ENCODE data around the gene SYMPK. TPM values are rescaled to one million over a fixed set of nuclear protein-coding genes. Genes with fewer than 3 reads are reported as not detected.
A peak's percentile ranks its signal among the peaks of the same experiment; 100 is the strongest.

SYMPK gene
- total RNA-seq, 1 donor from 2014 or later = 70.6 TPM

DNA sequence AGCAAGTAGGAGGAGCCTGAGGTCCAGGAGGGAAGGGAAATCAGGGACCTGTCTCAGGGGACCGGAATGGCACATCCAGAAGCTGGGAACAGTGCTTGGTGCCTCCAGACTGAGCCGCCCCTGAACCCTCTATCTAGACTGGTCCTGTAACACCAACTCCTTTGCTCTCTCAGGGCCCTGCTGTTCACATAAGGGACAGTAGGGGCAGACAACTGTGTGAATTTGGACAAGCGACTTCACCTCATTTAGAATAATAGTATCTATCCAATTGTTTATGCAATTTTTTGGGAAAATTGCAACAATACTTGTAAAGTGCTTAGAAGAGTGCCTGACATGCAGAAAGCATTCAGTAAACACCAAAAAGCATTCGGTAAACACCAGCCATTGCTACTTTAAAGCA lies 14.0 kb downstream of the SYMPK start:
- TF ChIP-seq, protein P1, sequence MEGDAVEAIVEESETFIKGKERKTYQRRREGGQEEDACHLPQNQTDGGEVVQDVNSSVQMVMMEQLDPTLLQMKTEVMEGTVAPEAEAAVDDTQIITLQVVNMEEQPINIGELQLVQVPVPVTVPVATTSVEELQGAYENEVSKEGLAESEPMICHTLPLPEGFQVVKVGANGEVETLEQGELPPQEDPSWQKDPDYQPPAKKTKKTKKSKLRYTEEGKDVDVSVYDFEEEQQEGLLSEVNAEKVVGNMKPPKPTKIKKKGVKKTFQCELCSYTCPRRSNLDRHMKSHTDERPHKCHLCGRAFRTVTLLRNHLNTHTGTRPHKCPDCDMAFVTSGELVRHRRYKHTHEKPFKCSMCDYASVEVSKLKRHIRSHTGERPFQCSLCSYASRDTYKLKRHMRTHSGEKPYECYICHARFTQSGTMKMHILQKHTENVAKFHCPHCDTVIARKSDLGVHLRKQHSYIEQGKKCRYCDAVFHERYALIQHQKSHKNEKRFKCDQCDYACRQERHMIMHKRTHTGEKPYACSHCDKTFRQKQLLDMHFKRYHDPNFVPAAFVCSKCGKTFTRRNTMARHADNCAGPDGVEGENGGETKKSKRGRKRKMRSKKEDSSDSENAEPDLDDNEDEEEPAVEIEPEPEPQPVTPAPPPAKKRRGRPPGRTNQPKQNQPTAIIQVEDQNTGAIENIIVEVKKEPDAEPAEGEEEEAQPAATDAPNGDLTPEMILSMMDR (IDR thresholded peaks at IDR 0.05) = no peak
- no peaks in the 10 kb centered on the region for H3K9me3 ChIP-seq
- intact Hi-C loops (cut with DNase I) = no loop called here
- no peak overlapping the region for H3K27ac ChIP-seq
- ATAC-seq = no peak
- H3K4me3 ChIP-seq = no peak overlapping the region
- peaks cover 98% of the 10 kb centered on the region for H3K36me3 ChIP-seq
- no peak for DNase-seq
- no peaks in the 10 kb centered on the region for H3K4me1 ChIP-seq
- H3K27me3 ChIP-seq = no peaks in the 10 kb centered on the region

DNA sequence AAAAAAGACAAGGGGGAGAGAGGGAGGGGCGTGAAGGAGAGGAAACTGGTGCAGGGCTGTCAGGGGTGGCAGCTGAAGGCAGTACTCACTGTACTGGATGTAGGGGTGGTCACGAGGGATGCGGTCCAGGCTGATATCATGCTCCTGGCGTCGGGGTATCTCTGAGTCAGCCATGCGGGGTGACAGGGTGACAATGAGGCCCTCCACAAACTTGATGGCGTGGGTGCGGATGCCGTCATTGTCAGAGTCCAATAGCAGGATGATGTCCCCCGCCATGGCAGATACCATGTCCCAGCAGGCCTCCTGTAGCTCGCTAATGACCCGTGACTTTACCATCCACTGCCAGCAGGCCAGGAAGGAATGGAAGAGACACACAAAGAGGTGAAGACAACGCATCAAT lies 15.3 kb downstream of the SYMPK start:
- DNase-seq = no peak
- intact Hi-C loops (cut with DNase I) = no loop called here
- no peak for ATAC-seq
- Histone ChIP-seq H3K36me3 (peaks cover 98% of the 10 kb centered on the region), H3K27me3 (no peaks in the 10 kb centered on the region), H3K4me1 (no peaks in the 10 kb centered on the region), H3K27ac (no peak overlapping the region), H3K9me3 (no peaks in the 10 kb centered on the region), H3K4me3 (no peak overlapping the region)
- TF ChIP-seq, protein P1 (IDR thresholded peaks at IDR 0.05) = no peak

DNA sequence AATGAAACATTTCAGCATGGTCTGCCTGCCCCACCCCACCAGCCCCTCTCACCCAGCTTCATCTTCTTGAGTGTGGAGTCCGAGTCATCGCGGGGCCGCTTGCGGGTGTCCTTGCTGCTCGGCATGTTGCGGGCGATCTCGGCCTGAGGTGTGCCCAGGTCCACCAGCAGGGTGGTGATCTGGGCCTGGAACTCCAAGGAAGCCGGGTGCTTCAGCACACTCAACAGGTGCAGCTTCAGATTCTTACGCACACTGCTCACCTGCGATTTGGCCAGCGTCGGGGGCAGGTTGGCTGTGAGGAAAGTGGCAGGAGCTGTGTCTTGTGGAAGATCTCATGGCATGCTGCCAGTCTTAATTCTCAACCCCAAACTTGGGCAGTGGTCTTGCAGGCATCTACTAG lies 20.7 kb downstream of the SYMPK start:
- ATAC-seq (no peak), DNase-seq (no peak)
- H3K36me3 ChIP-seq = peaks cover 100% of the 10 kb centered on the region
- no peak overlapping the region for H3K4me3 ChIP-seq
- no peaks in the 10 kb centered on the region for H3K27me3 ChIP-seq
- intact Hi-C loops (cut with DNase I) = no loop called here
- TF ChIP-seq, protein P1 (IDR thresholded peaks at IDR 0.05) = no peak
- H3K4me1 ChIP-seq = no peaks in the 10 kb centered on the region
- no peaks in the 10 kb centered on the region for H3K9me3 ChIP-seq
- H3K27ac ChIP-seq = no peak overlapping the region

DNA sequence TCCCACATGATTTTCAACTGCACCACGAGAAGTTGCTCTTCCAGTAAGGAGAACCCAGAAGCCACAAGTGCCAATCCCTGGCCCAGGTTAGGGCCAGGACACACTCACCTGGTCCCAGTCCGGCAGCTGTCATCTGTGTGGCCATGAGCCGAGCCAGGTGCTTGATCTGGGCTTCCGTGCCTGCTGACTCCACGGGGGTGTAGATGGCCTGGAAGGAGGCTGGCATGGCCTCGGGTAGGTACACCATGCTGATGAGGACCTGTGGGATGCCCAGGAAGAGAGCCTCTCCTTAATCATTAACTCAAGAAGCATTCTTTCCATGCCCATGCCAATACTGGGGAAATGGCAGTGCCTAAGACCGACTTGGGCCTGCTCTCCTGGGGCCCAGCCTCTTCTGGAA lies 28.0 kb downstream of the SYMPK start:
- H3K27ac ChIP-seq = no peak overlapping the region
- peaks cover 99% of the 10 kb centered on the region for H3K36me3 ChIP-seq
- TF ChIP-seq, protein P1 (IDR thresholded peaks at IDR 0.05) = no peak
- no peak for DNase-seq
- no peaks in the 10 kb centered on the region for H3K9me3 ChIP-seq
- peak; percentile 88 for ATAC-seq
- H3K4me1 ChIP-seq = no peaks in the 10 kb centered on the region
- H3K27me3 ChIP-seq = no peaks in the 10 kb centered on the region
- intact Hi-C loops (cut with DNase I) = no loop called here
- no peak overlapping the region for H3K4me3 ChIP-seq

DNA sequence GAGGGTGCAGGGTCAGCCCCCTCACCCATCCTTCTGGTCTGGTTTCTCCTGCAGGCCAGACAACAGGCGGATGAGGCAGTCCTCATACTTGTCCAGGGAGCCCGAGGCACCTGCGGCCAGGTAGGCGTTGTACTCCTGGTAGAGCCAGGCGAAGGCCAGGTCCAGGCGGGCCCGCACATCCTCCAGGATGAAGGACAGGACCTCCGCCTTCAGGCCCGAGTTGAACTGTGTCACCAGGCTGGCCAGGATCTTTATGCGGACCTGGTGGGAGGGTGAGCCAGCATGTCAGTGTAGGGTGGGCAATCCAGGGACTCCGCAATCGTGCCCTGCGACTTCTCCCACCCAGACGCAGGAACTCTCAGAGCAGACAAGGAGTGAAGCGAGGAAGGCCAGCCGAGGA lies 34.0 kb downstream of the SYMPK start:
- no peak for ATAC-seq

More for the DNA sequence above, 34.0 kb downstream of the SYMPK start:
- TF ChIP-seq, protein P1 (IDR thresholded peaks at IDR 0.05) = no peak
- Histone ChIP-seq H3K36me3 (peaks cover 97% of the 10 kb centered on the region), H3K27ac (no peak overlapping the region), H3K9me3 (no peaks in the 10 kb centered on the region), H3K27me3 (no peaks in the 10 kb centered on the region), H3K4me3 (no peak overlapping the region), H3K4me1 (no peaks in the 10 kb centered on the region)
- peak; percentile 62 for DNase-seq
- intact Hi-C loops (cut with DNase I) = no loop called here

Data from upper lobe of right lung (tissue), 1 donor.